Testis (tissue), 2 donors: ENCODE results near the gene RGS9.

Experiments used
- CTCF ChIP-seq, 3 experiments: fragments of 450-650 bp in 2 of 3; fragments of 200-600 bp in 1 of 3; sonication (generic) in 1 of 3; IDR thresholded peaks; one replicate each; pipeline ENCODE4 v1.5.1; 2016 to 2019; ENCODE audit warnings: antibody characterized with exemption in 3 of 3, mild to moderate bottlenecking in 2 of 3, moderate library complexity in 1 of 3
- POLR2A ChIP-seq: fragments of 450-650 bp; IDR thresholded peaks from one replicate; pipeline ENCODE4 v1.6.1; 2017; ENCODE audit warnings: antibody characterized with exemption, mild to moderate bottlenecking, moderate library complexity

- TF ChIP-seq CTCF (IDR thresholded peaks at IDR 0.05): no peak
- no peak for TF ChIP-seq POLR2A
These were observed 122.1 kb downstream of the RGS9 start for GRCh38 chr17:65259281-65259680.
